Activated naive CD4-positive, alpha-beta T cell treated with anti-CD3 and anti-CD28 coated beads for 36 hours (primary cell): ENCODE measurements around the gene UNC13C. TPM values are rescaled to one million over a fixed set of nuclear protein-coding genes. Genes with fewer than 3 reads are reported as not detected.

Experiments used
- CTCF ChIA-PET: fragments of 350-600 bp; sonication (Branson Sonifier 250); formaldehyde crosslinking; loops from one replicate; lab custom pipeline; 2021; ENCODE audit warnings: antibody characterized with exemption; lab: Charles Lee
- DNase-seq: peaks from one replicate; pipeline ENCODE4 v3.0.0-alpha.2; 2020
- H3K27ac Mint-ChIP-seq: one replicate; pipeline ENCODE4 v1.8.0; 2021; ENCODE audit warnings: mild to moderate bottlenecking, mixed read lengths
- H3K27me3 Mint-ChIP-seq: one replicate; pipeline ENCODE4 v1.8.0; 2021; ENCODE audit warnings: low read depth, mixed read lengths
- H3K36me3 Mint-ChIP-seq: one replicate; pipeline ENCODE4 v1.8.0; 2021; ENCODE audit warnings: low read depth, mixed read lengths
- H3K4me1 Mint-ChIP-seq: one replicate; pipeline ENCODE4 v1.8.0; 2021; ENCODE audit warnings: low read depth, mixed read lengths
- H3K4me3 Mint-ChIP-seq: one replicate; pipeline ENCODE4 v1.8.0; 2021; ENCODE audit warnings: mild to moderate bottlenecking, moderate library complexity, mixed read lengths
- H3K9me3 Mint-ChIP-seq: one replicate; pipeline ENCODE4 v1.8.0; 2021; ENCODE audit warnings: mixed read lengths
- intact Hi-C: fragments of 100-400 bp; cut with micrococcal nuclease; formaldehyde crosslinking; loops from one replicate; pipeline ENCODE4 v1.15.1; 2023
- total RNA-seq, 2 experiments: library from RNA; stranded (reverse); gene quantifications; one replicate each; pipeline ENCODE4 v1.2.3, GENCODE V29; 2021

UNC13C gene
- total RNA-seq, 2 experiments from 2014 or later = not detected

DNA sequence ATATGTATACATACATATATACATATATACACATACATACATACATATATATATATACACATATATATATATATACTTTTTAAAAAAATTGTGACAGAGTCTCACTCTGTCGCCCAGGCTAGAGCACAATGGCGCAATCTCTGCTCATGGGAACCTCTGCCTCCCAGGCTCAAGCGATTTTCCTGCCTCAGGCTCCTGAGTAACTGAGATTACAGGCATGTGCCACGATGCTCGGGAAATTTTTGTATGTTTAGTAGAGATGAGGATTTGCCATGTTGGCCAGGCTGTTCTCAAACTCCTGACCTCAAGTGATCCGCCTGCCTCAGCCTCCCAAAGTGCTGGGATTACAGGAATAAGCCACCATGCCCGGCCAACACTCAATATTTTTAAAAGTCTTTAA, 302.5 kb downstream of the UNC13C start:
- Mint-ChIP-seq H3K27me3 (no peaks in the 10 kb centered on the region), H3K4me3 (no peak overlapping the region), H3K36me3 (no peaks in the 10 kb centered on the region), H3K9me3 (no peaks in the 10 kb centered on the region), H3K4me1 (no peaks in the 10 kb centered on the region), H3K27ac (no peak overlapping the region)
- DNase-seq = no peak
- CTCF ChIA-PET = no interaction called here
- intact Hi-C loops = no loop called here

DNA sequence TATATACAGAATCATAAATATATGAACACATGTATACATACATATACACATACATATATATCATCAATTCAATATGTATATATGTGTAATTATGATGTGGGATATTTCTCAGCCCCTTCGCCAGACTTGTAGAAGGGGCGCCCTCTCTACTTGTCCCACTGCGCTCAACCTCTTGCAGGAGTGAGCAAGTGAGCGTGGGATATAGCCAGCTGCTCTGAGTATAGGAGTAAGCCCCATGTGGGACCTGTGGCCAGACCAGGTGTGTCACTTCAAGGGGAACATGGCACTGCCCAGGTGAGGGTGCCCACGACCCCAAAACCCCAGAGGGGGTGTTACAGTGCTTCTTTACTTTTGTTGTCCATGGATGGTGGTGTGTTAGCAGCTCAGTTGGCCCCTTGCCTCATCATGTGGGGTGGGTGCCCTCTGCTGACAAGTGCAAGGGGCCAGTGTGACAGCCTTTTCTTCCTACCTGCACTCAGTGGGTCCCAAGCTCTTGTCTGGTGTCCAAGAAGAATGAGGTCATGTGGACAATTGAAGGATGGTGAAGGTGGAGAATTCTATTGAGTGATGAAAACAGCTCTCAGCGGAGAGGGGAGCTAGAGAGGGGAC, 304.1 kb downstream of the UNC13C start:
- intact Hi-C loops = no loop called here
- Mint-ChIP-seq H3K27me3 (peaks cover 2% of the 10 kb centered on the region), H3K4me1 (no peaks in the 10 kb centered on the region), H3K27ac (no peak overlapping the region), H3K4me3 (no peak overlapping the region), H3K9me3 (no peaks in the 10 kb centered on the region), H3K36me3 (no peaks in the 10 kb centered on the region)
- CTCF ChIA-PET = no interaction called here
- no peak for DNase-seq

DNA sequence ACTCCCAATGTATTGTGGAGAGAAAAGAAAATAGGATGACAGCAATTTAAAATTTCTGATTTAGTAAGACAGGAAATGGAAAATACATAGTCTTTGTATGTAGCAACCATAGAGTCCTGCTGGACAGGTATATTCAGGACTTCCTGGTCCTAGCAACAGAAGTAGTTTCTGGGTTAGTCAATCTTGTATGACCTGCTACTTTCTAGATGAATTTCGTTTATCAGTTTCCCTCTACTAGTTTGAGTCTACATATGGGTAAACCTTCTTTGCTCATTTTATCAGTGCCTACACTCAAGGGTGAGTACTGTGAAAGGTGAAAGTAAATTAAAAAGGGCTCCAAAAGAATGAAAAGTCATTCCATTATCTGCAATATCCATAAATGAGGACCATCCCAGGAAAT, 309.8 kb downstream of the UNC13C start:
- no peak overlapping the region for H3K27ac Mint-ChIP-seq
- no peaks in the 10 kb centered on the region for H3K4me1 Mint-ChIP-seq
- intact Hi-C loops = no loop called here
- no peaks in the 10 kb centered on the region for H3K9me3 Mint-ChIP-seq
- H3K4me3 Mint-ChIP-seq = no peak overlapping the region
- DNase-seq = no peak
- peaks cover 6% of the 10 kb centered on the region for H3K27me3 Mint-ChIP-seq
- CTCF ChIA-PET = no interaction called here
- no peaks in the 10 kb centered on the region for H3K36me3 Mint-ChIP-seq

DNA sequence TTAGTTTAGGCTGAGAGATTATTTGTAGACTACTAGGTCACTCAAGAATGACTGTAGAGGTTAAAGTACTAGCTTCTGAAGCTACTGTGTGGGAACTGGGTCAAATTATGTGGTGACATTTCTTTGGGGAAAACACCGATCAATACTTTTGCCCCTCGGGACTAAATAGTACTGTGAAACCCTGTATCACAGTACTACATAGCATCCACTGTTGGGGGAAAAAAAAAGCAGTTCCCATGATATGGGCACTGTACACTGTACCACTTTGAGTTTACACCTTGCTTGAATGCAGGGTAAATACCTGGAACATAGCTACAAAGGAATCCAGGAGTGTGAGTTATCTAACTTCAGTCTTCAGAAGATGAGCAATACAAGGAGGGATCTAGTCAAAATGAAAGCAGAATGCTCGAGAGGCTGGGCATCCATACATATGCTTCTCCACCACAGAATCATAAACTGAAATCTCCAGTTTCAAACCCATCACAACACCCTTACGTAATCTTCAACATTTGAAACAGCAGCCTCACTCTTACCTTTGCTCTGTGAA, 311.4 kb downstream of the UNC13C start:
- no peaks in the 10 kb centered on the region for H3K4me1 Mint-ChIP-seq
- intact Hi-C loops = no loop called here
- H3K27ac Mint-ChIP-seq = no peak overlapping the region
- peaks cover 6% of the 10 kb centered on the region for H3K27me3 Mint-ChIP-seq
- no peaks in the 10 kb centered on the region for H3K36me3 Mint-ChIP-seq
- DNase-seq = no peak
- no peak overlapping the region for H3K4me3 Mint-ChIP-seq
- no peaks in the 10 kb centered on the region for H3K9me3 Mint-ChIP-seq
- CTCF ChIA-PET = no interaction called here

DNA sequence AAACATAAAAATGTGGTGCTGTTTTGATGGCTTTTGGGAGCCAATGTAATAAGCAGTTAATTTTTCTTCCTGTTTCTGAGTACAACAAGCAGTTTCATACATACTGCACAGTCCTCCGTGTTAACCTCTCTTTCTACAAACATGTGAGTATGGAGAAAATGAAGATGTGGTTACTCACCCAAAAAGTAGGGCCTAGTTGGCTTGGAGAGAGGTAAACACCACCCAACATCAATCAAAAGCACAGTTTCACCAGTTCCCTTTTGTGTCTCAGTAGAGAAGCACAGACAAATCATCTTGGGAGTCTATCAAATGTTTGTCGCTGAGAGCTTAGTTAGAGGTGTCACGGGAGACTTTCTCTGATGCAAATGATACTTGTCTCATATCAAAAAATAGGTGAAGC, 320.2 kb downstream of the UNC13C start:
- Mint-ChIP-seq H3K4me3 (no peak overlapping the region), H3K27ac (no peak overlapping the region), H3K27me3 (peaks cover 2% of the 10 kb centered on the region), H3K4me1 (no peaks in the 10 kb centered on the region), H3K9me3 (peaks cover 3% of the 10 kb centered on the region), H3K36me3 (no peaks in the 10 kb centered on the region)
- no peak for DNase-seq
- CTCF ChIA-PET = no interaction called here
- intact Hi-C loops = no loop called here

DNA sequence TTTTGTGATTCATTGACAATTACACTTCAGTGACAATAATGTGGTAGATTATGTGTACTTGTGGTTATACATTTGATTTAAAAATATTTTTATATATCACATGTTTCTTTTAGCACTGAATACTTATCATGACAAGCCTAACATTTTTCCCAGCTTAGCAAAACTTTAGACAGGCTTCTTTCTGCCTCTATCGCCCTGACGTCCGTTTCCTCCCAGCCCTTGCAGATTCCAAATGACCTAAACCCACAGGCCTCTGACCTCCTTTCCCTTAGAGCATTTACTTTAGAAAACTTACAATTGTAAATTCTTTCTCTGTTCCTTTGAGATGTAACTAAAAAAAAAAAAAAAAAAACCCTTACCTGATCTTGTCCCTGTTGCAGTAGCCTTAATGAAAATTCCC, 326.1 kb downstream of the UNC13C start:
- no peak overlapping the region for H3K27ac Mint-ChIP-seq
- H3K27me3 Mint-ChIP-seq = peaks cover 2% of the 10 kb centered on the region
- CTCF ChIA-PET = no interaction called here
- no peak overlapping the region for H3K4me3 Mint-ChIP-seq
- no peaks in the 10 kb centered on the region for H3K4me1 Mint-ChIP-seq
- no peak for DNase-seq
- intact Hi-C loops = no loop called here
- peaks cover 3% of the 10 kb centered on the region for H3K9me3 Mint-ChIP-seq
- H3K36me3 Mint-ChIP-seq = no peaks in the 10 kb centered on the region

DNA sequence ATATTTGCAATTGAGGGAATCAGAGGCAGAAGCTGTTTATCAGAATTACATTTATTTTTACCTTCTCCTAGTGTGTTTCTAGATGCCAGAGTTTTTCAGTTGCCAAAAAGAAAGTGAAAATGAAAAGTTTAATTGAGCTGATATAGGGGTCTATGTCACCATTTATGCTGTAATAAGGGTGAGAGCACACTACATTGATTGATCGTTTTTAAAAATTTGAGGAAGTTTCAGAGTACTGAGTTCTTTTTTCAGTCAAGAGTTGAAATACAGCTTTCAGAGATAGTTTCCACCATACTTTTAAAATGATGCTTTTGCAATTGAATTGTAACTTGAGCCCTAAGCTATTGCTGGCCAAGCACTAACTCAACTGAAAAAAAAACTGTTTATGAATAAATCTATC, 326.9 kb downstream of the UNC13C start:
- intact Hi-C loops = no loop called here
- CTCF ChIA-PET = no interaction called here
- no peak for DNase-seq
- H3K4me3 Mint-ChIP-seq = no peak overlapping the region
- no peaks in the 10 kb centered on the region for H3K4me1 Mint-ChIP-seq
- peaks cover 2% of the 10 kb centered on the region for H3K27me3 Mint-ChIP-seq
- H3K27ac Mint-ChIP-seq = no peak overlapping the region
- no peaks in the 10 kb centered on the region for H3K36me3 Mint-ChIP-seq
- H3K9me3 Mint-ChIP-seq = peaks cover 3% of the 10 kb centered on the region

DNA sequence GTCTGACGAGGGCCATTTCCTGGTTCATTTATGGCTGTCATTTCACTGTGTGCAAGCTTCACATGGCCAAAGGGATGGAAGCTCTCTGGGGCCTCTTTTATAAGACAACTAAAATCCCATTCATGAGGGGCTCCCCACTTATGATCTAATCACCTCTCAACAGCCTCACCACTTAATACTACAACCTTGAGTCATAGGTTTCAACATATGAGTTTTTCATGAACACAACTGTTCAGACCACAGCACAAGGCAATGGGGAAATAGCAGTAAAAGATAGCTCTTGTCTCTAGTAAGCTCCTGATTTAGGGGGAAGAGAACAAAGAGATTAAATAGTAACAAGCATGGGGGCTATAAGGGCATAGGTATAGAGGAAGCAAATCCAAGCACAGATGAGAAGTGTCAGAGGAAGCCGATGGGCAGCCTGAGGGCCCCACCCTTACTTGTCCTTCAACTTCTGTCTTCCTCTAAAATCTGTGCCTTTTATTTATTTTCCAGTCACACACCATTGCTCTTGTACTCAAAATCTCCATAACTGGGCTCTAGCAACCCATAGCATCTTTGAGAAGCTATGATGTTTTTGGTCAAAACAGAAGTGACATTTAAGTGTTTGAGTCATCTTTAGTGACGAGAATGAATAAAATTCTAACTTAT, 329.1 kb downstream of the UNC13C start:
- Mint-ChIP-seq H3K4me3 (no peak overlapping the region), H3K27me3 (no peaks in the 10 kb centered on the region), H3K36me3 (no peaks in the 10 kb centered on the region), H3K27ac (no peak overlapping the region), H3K9me3 (no peaks in the 10 kb centered on the region), H3K4me1 (no peaks in the 10 kb centered on the region)
- no peak for DNase-seq
- intact Hi-C loops = no loop called here
- CTCF ChIA-PET = no interaction called here

DNA sequence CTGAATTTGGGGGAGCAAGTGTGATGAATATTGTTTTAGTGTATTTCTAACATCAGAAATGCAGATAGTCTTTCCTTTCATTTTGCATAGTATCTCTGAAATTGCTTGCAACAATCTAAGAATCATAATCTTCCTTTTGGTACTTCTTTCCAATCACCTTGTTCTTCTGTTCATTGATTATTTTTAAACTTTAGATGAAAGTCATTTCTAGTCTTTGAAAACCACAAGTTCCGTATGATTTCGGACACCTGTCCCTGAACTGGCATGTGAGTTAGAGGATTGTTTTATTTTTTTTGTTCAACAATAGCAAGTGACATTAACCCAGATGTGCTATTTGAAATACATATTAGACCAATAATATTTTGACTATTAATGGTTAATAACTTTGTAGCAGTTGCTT, 329.7 kb downstream of the UNC13C start:
- Mint-ChIP-seq H3K4me3 (no peak overlapping the region), H3K36me3 (no peaks in the 10 kb centered on the region), H3K4me1 (no peaks in the 10 kb centered on the region), H3K27ac (no peak overlapping the region), H3K9me3 (no peaks in the 10 kb centered on the region), H3K27me3 (no peaks in the 10 kb centered on the region)
- intact Hi-C loops = no loop called here
- CTCF ChIA-PET = no interaction called here
- no peak for DNase-seq

DNA sequence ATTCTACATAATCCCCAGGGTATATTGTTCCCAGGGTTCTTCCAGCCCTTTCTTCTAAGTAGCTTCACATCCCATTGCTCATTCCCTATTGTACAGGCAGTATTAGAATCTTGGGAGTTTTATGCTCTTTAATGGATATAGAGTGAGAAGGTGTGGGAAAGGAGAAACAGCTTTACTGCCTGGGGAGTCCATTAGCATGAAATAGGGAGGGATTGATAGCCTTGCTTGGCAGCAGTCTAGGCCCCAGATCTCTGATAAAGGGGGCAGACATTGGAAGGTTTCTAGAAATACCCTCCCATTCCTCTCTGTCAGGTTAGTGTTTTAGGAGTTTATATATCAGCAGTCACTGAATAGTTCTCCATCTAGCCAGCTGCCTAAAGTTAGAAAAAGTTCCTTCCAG, 334.3 kb downstream of the UNC13C start:
- intact Hi-C loops = no loop called here
- CTCF ChIA-PET = no interaction called here
- Mint-ChIP-seq H3K4me3 (no peak overlapping the region), H3K27me3 (no peaks in the 10 kb centered on the region), H3K4me1 (no peaks in the 10 kb centered on the region), H3K36me3 (no peaks in the 10 kb centered on the region), H3K9me3 (no peaks in the 10 kb centered on the region), H3K27ac (no peak overlapping the region)
- no peak for DNase-seq

DNA sequence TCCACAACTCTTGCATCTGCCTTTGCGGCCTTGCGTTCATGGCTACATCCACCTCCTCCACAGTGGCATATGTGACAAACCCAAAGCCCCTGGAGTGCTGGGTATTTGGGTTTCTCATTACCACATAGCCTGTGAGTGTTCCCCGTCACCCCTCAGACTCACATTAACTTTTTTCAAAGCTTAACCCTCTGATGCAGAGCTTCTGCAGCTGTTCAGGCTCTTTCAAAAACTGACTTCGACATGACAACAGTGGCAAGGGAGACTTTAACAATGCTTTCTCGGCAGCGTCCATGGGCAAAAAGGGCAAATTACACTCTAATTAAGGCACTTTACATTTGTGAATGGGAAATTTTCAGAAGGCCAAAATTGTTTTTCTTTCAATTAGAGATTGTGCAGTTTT, 343.2 kb downstream of the UNC13C start:
- Mint-ChIP-seq H3K4me3 (no peak overlapping the region), H3K27ac (no peak overlapping the region), H3K27me3 (peaks cover 4% of the 10 kb centered on the region), H3K9me3 (no peaks in the 10 kb centered on the region), H3K4me1 (no peaks in the 10 kb centered on the region), H3K36me3 (no peaks in the 10 kb centered on the region)
- DNase-seq = no peak
- intact Hi-C loops = no loop called here
- CTCF ChIA-PET = no interaction called here

DNA sequence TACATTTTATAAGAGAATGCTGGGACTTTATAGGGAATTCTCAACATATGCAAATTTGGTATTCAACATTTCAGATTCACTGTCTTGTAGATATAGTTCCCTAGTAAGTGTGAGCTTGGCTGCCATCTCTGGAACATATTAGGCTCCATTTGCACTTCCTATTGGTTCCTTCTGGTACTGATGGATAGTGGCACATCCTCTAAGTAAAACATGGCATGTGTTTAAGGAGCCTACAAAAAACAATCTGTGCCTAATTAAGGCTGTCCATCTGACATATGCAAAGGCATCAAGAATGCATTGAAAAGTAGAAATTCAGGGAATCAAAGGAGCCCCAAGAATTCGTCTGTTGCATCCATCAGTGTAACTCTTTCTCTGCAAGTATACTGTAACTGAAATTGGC, 344.1 kb downstream of the UNC13C start:
- intact Hi-C loops = no loop called here
- no peaks in the 10 kb centered on the region for H3K4me1 Mint-ChIP-seq
- no peak for DNase-seq
- CTCF ChIA-PET = no interaction called here
- H3K36me3 Mint-ChIP-seq = no peaks in the 10 kb centered on the region
- no peak overlapping the region for H3K4me3 Mint-ChIP-seq
- H3K9me3 Mint-ChIP-seq = no peaks in the 10 kb centered on the region
- no peak overlapping the region for H3K27ac Mint-ChIP-seq
- H3K27me3 Mint-ChIP-seq = peaks cover 5% of the 10 kb centered on the region

DNA sequence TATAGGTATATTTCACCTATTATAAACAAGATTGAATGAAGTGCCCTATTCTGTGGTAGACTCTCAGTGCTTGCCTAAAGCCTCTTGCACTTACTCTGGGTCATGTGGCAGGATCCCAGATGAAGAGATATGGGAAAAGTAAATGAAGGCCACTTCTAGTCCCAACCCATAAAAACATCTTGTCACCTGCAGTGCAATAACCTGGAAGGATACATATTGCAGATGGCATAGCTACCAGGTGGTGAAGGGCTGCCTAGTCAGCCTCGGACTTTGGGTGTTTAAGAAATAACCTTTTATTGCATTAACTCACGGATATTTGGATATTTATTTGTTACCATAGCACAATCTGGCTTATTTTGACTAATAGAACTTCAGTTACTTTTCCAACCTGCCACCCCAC, 367.1 kb downstream of the UNC13C start:
- Mint-ChIP-seq H3K4me1 (no peaks in the 10 kb centered on the region), H3K9me3 (peaks cover 8% of the 10 kb centered on the region), H3K27me3 (no peaks in the 10 kb centered on the region), H3K27ac (no peak overlapping the region), H3K4me3 (no peak overlapping the region), H3K36me3 (no peaks in the 10 kb centered on the region)
- intact Hi-C loops = no loop called here
- DNase-seq = no peak
- CTCF ChIA-PET = no interaction called here
